Stimulated activated CD8-positive, alpha-beta memory T cell treated with anti-CD3 and anti-CD28 coated beads, Interleukin-7, amount 100 ng/mL, for 24 hours (primary cell): Measurements from ENCODE around the gene CDX2.

Experiments used
- DNase-seq: peaks from one replicate; pipeline ENCODE4 v3.0.0-alpha.2; 2020; ENCODE audit warnings: low read depth

The CDX2 gene

DNA sequence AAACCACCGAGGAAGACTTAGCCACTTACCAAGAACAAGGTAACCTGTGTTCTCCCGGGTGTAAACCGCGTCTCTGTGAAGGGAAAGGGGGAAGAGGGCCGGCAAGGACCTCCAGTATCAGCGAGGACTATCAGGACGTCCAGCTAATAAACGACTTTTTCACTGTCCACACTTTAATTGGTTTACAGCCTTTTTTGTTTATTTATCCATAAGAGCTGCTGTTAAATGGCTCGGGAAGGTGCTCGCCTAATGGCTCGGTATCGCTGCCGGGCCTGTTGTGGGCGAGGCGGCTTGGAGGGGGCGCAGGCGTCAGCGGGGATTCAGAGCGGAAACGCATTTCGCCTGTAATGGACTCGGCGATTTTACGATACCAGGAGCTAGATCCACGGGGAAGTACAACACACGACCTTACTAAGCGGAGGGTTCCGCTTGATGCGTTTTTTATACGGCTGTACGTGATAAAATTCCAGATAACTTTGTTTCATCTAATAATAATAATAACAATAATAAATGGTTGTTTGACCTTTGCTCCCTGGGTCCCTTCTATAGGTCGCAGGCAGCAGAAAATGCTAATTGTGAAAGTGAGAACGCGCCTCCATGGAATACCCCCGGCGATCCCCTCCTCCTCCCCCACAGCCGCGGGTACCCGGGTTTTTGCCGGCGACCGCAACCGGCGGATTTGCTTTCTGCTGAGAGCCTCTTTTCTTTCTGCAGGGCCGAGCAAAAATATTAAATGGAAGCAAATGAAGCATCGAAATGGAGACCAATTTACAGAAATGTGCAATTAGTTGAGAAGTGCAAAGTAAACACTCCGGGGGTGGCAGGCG lies 51.8 kb downstream of the CDX2 start:
- DNase-seq: no peak

DNA sequence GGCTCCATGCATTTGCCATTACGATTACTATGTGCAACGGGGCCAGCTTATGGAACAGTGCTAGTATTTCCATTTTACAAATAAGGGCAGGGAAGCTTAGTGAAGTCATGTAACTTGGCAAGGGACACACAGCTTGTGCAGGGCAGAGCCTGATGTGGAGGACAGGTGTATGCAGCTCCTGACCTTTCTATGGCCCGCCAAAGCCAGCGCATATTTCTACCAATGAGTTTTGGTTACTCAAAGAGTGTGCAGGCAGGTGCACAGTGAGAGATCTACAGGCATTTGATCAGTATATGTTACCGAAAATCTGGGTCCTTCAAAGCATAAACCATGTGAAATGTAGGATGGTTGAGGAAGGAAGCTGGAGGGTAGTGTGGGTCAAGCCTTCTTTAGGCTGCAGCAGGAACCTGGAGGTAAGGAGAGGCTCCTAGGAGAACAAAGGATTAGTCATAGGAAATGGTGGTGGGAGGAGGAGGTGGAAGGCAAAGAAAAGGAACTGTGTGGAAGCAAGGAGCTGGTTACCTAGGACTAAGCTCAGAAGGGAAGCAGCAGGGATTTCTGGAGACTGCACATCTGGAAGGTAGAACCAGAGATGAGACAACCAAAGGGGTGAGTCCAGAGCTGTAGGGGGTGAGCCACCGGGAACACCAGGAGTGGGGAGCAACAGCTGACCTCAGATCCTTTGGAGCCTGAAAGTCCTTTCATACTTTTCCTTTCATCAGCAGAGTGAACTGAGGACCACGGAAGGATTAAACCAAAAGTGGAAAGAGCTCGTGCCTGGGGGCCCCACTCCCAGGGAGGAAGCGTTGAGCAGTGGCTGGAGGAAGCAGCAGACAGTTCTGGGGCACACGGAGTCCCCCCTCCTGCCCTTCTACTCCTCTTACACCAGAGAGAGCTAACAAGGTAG lies 53.6 kb downstream of the CDX2 start:
- DNase-seq: no peak

DNA sequence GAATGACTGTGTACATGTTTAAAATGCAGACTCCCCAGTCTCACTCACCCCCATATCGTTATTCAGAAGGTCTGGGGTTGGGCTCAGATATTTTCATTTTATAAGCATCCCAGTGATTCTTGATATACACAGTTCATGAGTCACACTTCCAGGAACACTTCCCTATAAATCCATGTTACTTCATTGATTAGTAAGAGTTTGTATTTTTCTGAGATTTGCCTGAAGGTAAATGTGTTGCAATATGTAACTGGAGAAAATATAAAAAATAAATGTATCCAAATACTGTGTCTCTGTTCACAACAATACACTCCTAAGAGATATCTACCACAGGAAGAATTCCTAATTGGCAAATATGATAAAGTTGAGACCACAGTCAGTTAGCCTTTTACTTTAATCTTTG lies 56.0 kb downstream of the CDX2 start:
- DNase-seq: no peak

- DNase-seq: no peak
These were observed 57.6 kb downstream of the CDX2 start for GRCh38 chr13:27911521-27911920.
